GM12878 (cell line): ENCODE data around the gene SLC6A9. TPM values are rescaled to one million over a fixed set of nuclear protein-coding genes. Genes with fewer than 3 reads are reported as not detected.

Source experiments
- ATAC-seq: fragments of 200-7000 bp; cut with Tn5 transposase; 3 replicates; pipeline ENCODE4 v1.9.1; 2020; ENCODE audit warnings: mild to moderate bottlenecking, moderate library complexity
- BruUV-seq: library from RNA; stranded (reverse); fragments of 400-500 nt; replicated peaks from 2 replicates; lab custom pipeline; 2021; lab: Mats Ljungman, UMichigan
- CTCF ChIA-PET: fragments of 300-600 bp; sonication (Branson Sonifier 250); formaldehyde crosslinking; extraction: SDS; loops from one replicate; lab custom pipeline; 2021; ENCODE audit warnings: inconsistent platforms; lab: Yijun Ruan, JAX
- POLR2A ChIA-PET: fragments of 350-600 bp; formaldehyde crosslinking; extraction: SDS; loops from one replicate; lab custom pipeline; 2021; ENCODE audit warnings: inconsistent platforms; lab: Charles Lee
- RAD21 ChIA-PET: fragments of 300-600 bp; sonication (Branson Sonifier 250); formaldehyde crosslinking; loops from one replicate; lab custom pipeline; 2023; ENCODE audit warnings: antibody characterized with exemption; ENCODE audit not compliant: unreplicated experiment; lab: Charles Lee
- SMC1A ChIA-PET: fragments of 300-600 bp; sonication (Branson Sonifier 250); formaldehyde crosslinking; loops from one replicate; lab custom pipeline; 2023; ENCODE audit not compliant: unreplicated experiment, uncharacterized antibody; lab: Charles Lee
- DNase-seq: peaks from one replicate; pipeline ENCODE4 v3.0.0-alpha.2; 2011; ENCODE audit warnings: low read depth, low spot score
- FAIRE-seq: peaks from 3 replicates; lab custom pipeline; 2011; peaks lifted over from hg19 to GRCh38; lab: Jason Lieb, UNC
- H2AFZ ChIP-seq: 2 replicates; pipeline ENCODE4 v1.6.0; 2011; ENCODE audit warnings: low read depth, low read length, control low read depth; ENCODE audit not compliant: control insufficient read depth
- H3K27ac ChIP-seq: 2 replicates; pipeline ENCODE4 v1.5.1; 2011; ENCODE audit warnings: control low read depth; ENCODE audit not compliant: control insufficient read depth, insufficient read depth
- H3K27me3 ChIP-seq, 2 experiments: replicated peaks in 1 of 2; 2 replicates each; pipeline versions ENCODE4 v1.6.0 to v1.6.1; 2011; ENCODE audit warnings: low read length in 1 of 2; ENCODE audit not compliant: control insufficient read depth in 2 of 2, insufficient read depth in 2 of 2
- H3K36me3 ChIP-seq, 2 experiments: 2 replicates each; pipeline ENCODE4 v1.5.1; 2011; ENCODE audit warnings: low read length in 1 of 2; ENCODE audit not compliant: control insufficient read depth in 2 of 2, insufficient read depth in 2 of 2
- H3K4me1 ChIP-seq: 2 replicates; pipeline ENCODE4 v1.6.1; 2011; ENCODE audit warnings: mild to moderate bottlenecking, low read length, moderate library complexity, mixed read lengths; ENCODE audit not compliant: control insufficient read depth, insufficient read depth
- H3K4me2 ChIP-seq: 2 replicates; pipeline ENCODE4 v1.6.0; 2011; ENCODE audit warnings: control low read depth; ENCODE audit not compliant: control insufficient read depth, insufficient read depth
- H3K4me3 ChIP-seq: fragments of 200-600 bp; sonication (generic); 2 replicates; pipeline ENCODE4 v1.5.1; 2016
- H3K79me2 ChIP-seq: 2 replicates; pipeline ENCODE4 v1.6.0; 2011; ENCODE audit warnings: low read length; ENCODE audit not compliant: control insufficient read depth, insufficient read depth
- H3K9ac ChIP-seq: 2 replicates; pipeline ENCODE4 v1.8.0; 2011; ENCODE audit warnings: low read length, control low read depth, mixed read lengths; ENCODE audit not compliant: control insufficient read depth, insufficient read depth
- H3K9me3 ChIP-seq: replicated peaks from 3 replicates; pipeline ENCODE4 v1.5.1; 2011; ENCODE audit warnings: mild to moderate bottlenecking, low read length; ENCODE audit not compliant: control insufficient read depth, insufficient read depth
- H4K20me1 ChIP-seq: 2 replicates; pipeline ENCODE4 v1.6.0; 2011; ENCODE audit not compliant: control insufficient read depth, insufficient read depth
- BRCA1 ChIP-seq: IDR thresholded peaks from 2 replicates; pipeline ENCODE4 v1.6.1; 2011; ENCODE audit warnings: low read depth, low read length, improper control_type of control experiment
- CHD2 ChIP-seq: IDR thresholded peaks from 2 replicates; pipeline ENCODE4 v1.6.1; 2011; ENCODE audit warnings: low read depth, low read length, improper control_type of control experiment, borderline replicate concordance
- MEF2B ChIP-seq: fragments of 450-650 bp; IDR thresholded peaks from 2 replicates; pipeline ENCODE4 v1.6.1; 2018; ENCODE audit warnings: mild to moderate bottlenecking, moderate library complexity; ENCODE audit not compliant: partially characterized antibody, poor library complexity, severe bottlenecking
- MTA3 ChIP-seq: IDR thresholded peaks from 2 replicates; pipeline ENCODE4 v1.6.1; 2012; ENCODE audit warnings: low read length, inconsistent platforms, borderline replicate concordance
- NR2F1 ChIP-seq: fragments of 450-650 bp; conservative IDR thresholded peaks from 2 replicates; pipeline ENCODE4 v1.6.1; 2017; ENCODE audit warnings: mild to moderate bottlenecking
- PML ChIP-seq: IDR thresholded peaks from 2 replicates; pipeline ENCODE4 v1.6.1; 2012; ENCODE audit warnings: low read length, inconsistent platforms
- RELB ChIP-seq: fragments of 450-650 bp; IDR thresholded peaks from 2 replicates; pipeline ENCODE4 v1.6.1; 2017; ENCODE audit warnings: low read depth, mild to moderate bottlenecking, moderate library complexity
- RUNX3 ChIP-seq: IDR thresholded peaks from 2 replicates; pipeline ENCODE4 v1.6.1; 2012; ENCODE audit warnings: low read length, inconsistent platforms
- ZBTB11 ChIP-seq: fragments of 450-650 bp; formaldehyde crosslinking; IDR thresholded peaks from 2 replicates; pipeline ENCODE4 v1.5.0; 2022; ENCODE audit warnings: mild to moderate bottlenecking, missing genetic modification characterization
- ZSCAN29 ChIP-seq: fragments of 450-650 bp; IDR thresholded peaks from 2 replicates; pipeline ENCODE4 v1.6.1; 2017; ENCODE audit warnings: mild to moderate bottlenecking, moderate library complexity
- WGBS: methylation state at CpG from one replicate; pipeline ENCODE4 v1.1.6; 2016; ENCODE audit warnings: low lambda C conversion rate; ENCODE audit not compliant: insufficient replicate concordance, insufficient coverage; ENCODE audit errors: missing lambda C conversion rate; 5-methylcytosine and 5-hydroxymethylcytosine counted together
- in situ Hi-C: fragments of 300-500 bp; cut with MboI; formaldehyde crosslinking; loops from 9 replicates; pipeline ENCODE4 v1.14.3; 2018; ENCODE audit warnings: mixed read lengths
- intact Hi-C: fragments of 100-400 bp; cut with micrococcal nuclease; formaldehyde crosslinking; loops from one replicate; pipeline ENCODE4 v1.14.2; 2022; ENCODE audit not compliant: unreplicated experiment
- polyA plus RNA-seq, 11 experiments: library from polyadenylated mRNA; depleted of rRNA in 4 of 11; unstranded in 6 of 11; stranded (reverse) in 5 of 11; fragments of >200 nt; fragmentation: Nextera tagmentation in 4 of 11; fragmentation: Illumina TruSeq in 1 of 11; extraction: Ambion mirVana in 4 of 11; extraction: Trizol in 1 of 11; gene quantifications; 1 replicate in 1 of 11; 2 replicates in 10 of 11; pipeline versions ENCODE4 v1.2.1 to v1.2.3, GENCODE V29; 2011 to 2016; ENCODE audit warnings: inconsistent platforms in 2 of 11, missing spikeins in 2 of 11, low read depth in 1 of 11
- total RNA-seq, 4 experiments: library from RNA; depleted of rRNA in 3 of 4; stranded (reverse); fragments of >200 nt in 3 of 4; fragmentation: Illumina TruSeq in 1 of 4; extraction: Trizol in 1 of 4; gene quantifications; 2 replicates each; pipeline versions ENCODE4 v1.2.1 to v1.2.3, GENCODE V29; 2013 to 2021
- TF ChIP-seq, protein P1 (sequence below): fragments of 450-650 bp; IDR thresholded peaks from 2 replicates; pipeline ENCODE4 v1.6.1; 2016; ENCODE audit warnings: mild to moderate bottlenecking
- TF ChIP-seq, protein P2 (sequence below): fragments of 450-650 bp; IDR thresholded peaks from 2 replicates; pipeline ENCODE4 v1.6.1; 2014; ENCODE audit warnings: mild to moderate bottlenecking

Gene SLC6A9
- total and polyA plus RNA-seq, 10 of the 15 experiments (the other 5 are each of a cell fraction or from before 2014, with no cell fraction given): 0.02 to 2.0 (median 0.63) TPM

DNA sequence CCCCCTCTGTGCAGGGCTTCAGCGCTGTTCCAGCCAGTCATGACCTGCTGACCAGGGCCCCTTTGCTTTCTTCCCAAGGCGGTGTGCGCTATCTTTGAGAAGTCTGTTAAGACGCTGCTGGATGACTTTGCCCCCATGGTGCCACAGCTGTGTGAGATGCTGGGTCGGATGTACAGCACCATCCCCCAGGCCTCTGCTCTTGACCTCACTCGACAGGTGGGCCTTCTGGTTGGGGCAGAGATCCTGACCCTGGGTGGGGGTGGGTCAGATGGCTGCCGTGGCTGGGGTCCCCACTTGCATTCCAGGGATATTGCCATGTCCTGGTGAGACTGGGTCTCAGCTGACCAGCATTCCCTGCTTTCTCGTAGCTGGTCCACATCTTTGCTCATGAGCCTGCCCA lies 70.5 kb downstream of the SLC6A9 start:
- DNase-seq (no peak), ATAC-seq (no peak), FAIRE-seq (no peak)
- Histone ChIP-seq H3K36me3 (peaks cover 0 to 12% of the 10 kb centered on the region in 2 experiments; a peak in 1 of 4 replicates), H3K27ac (no peak overlapping the region), H3K4me1 (no peaks in the 10 kb centered on the region), H3K27me3 (no peaks in the 10 kb centered on the region), H3K4me2 (no peak overlapping the region), H3K4me3 (no peak overlapping the region), H3K79me2 (no peaks in the 10 kb centered on the region), H3K9me3 (no peaks in the 10 kb centered on the region), H3K9ac (no peak overlapping the region), H4K20me1 (no peaks in the 10 kb centered on the region), H2AFZ (no peak overlapping the region)
- POLR2A ChIA-PET: no interaction called here
- TF ChIP-seq ZSCAN29 (no peak), MEF2B (no peak), NR2F1 (no peak), MTA3 (no peak), ZBTB11 (CRISPR knock-in tag) (no peak), CHD2 (no peak), RELB (no peak), PML (no peak), RUNX3 (no peak), BRCA1 (no peak)
- TF ChIP-seq, protein P1, sequence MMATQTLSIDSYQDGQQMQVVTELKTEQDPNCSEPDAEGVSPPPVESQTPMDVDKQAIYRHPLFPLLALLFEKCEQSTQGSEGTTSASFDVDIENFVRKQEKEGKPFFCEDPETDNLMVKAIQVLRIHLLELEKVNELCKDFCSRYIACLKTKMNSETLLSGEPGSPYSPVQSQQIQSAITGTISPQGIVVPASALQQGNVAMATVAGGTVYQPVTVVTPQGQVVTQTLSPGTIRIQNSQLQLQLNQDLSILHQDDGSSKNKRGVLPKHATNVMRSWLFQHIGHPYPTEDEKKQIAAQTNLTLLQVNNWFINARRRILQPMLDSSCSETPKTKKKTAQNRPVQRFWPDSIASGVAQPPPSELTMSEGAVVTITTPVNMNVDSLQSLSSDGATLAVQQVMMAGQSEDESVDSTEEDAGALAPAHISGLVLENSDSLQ: no peak
- TF ChIP-seq, protein P2, sequence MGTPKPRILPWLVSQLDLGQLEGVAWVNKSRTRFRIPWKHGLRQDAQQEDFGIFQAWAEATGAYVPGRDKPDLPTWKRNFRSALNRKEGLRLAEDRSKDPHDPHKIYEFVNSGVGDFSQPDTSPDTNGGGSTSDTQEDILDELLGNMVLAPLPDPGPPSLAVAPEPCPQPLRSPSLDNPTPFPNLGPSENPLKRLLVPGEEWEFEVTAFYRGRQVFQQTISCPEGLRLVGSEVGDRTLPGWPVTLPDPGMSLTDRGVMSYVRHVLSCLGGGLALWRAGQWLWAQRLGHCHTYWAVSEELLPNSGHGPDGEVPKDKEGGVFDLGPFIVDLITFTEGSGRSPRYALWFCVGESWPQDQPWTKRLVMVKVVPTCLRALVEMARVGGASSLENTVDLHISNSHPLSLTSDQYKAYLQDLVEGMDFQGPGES: no peak
- SMC1A ChIA-PET: no interaction called here
- RAD21 ChIA-PET: no interaction called here
- intact Hi-C loops (no loop called here), in situ Hi-C loops (no loop called here)
- 80% methylated on average over 8 of the region's 8 CpGs for WGBS
- BruUV-seq: no TSS peak
- CTCF ChIA-PET: no interaction called here
